Prostate gland (tissue), 2 donors: ENCODE results near the gene KIT.

ENCODE experiments used
- CTCF ChIP-seq, 4 experiments: fragments of 200-600 bp in 2 of 4; fragments of 450-650 bp in 2 of 4; sonication (generic) in 2 of 4; IDR thresholded peaks; 1 replicate in 3 of 4; 2 replicates in 1 of 4; pipeline ENCODE4 v1.5.1; 2016 to 2019; ENCODE audit warnings: antibody characterized with exemption in 4 of 4, mild to moderate bottlenecking in 2 of 4, moderate library complexity in 2 of 4
- POLR2A ChIP-seq: fragments of 450-650 bp; IDR thresholded peaks from one replicate; pipeline ENCODE4 v1.6.1; 2016; ENCODE audit warnings: antibody characterized with exemption, mild to moderate bottlenecking
- POLR2AphosphoS5 ChIP-seq: sonication (generic); formaldehyde crosslinking; IDR thresholded peaks from one replicate; pipeline ENCODE4 v1.6.1; 2017; ENCODE audit warnings: antibody characterized with exemption

- no peak for TF ChIP-seq CTCF (IDR thresholded peaks at IDR 0.05)
- TF ChIP-seq POLR2A: no peak
- no peak for TF ChIP-seq POLR2AphosphoS5
These were observed 14.6 kb upstream of the KIT start for GRCh38 chr4:54643172-54643571.
